GM18505 (cell line): ENCODE results near the gene RGS10.

ENCODE experiments used
- ATAC-seq: cut with Tn5 transposase; IDR thresholded peaks from one replicate; pipeline ENCODE4 v1.9.1; 2021; ENCODE audit not compliant: unreplicated experiment
- POLR2A ChIP-seq: IDR thresholded peaks from 4 replicates; pipeline ENCODE4 v1.6.1; 2011; ENCODE audit warnings: borderline replicate concordance; ENCODE audit not compliant: insufficient read depth, insufficient read length; ENCODE audit errors: extremely low read depth

RGS10 gene

DNA sequence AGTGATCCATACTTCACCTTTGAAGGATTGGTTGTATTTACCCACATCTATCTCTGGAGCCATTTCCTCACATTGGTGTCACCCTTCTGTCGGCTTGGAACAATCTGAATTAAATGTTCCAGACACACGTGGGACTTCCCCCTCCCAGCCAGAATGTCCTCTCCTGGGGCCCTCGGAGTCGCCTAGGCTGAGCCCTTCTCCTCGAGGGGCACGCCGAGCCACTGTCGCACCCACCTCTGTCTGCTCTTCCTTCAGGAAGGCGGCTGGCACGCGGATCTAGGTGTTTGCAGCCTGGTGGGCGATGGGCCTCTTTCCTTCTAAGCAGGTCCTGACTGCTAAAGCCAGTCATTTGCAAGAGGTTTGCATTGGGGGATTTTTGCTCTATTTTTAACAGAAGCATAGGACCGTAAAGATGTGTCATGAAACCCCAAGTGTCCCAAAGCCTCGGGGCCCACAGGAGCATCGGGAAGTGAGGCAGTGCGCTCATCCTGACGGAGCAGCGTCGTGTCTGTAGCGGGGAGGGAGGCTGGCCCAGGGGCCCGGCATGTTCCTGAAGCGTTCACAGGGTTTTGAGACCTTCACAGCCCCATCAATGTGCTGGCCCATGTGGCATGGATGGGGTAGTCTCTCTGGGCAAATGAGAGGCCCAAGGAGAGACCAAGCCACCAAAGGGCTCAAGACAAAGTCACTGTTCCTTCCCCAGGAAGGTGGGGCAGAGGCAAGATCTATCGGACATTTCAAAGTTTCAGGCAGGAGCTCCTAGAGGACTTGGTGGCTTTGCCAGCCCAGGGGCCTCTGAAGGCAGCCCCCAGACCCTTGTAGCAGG lies 86.7 kb downstream of the RGS10 start:
- no peak for ATAC-seq
- TF ChIP-seq POLR2A, result no peak

- ATAC-seq, result no peak
- TF ChIP-seq POLR2A, result no peak
Observed at GRCh38 chr10:119454990-119455389, 87.5 kb downstream of the RGS10 start.

DNA sequence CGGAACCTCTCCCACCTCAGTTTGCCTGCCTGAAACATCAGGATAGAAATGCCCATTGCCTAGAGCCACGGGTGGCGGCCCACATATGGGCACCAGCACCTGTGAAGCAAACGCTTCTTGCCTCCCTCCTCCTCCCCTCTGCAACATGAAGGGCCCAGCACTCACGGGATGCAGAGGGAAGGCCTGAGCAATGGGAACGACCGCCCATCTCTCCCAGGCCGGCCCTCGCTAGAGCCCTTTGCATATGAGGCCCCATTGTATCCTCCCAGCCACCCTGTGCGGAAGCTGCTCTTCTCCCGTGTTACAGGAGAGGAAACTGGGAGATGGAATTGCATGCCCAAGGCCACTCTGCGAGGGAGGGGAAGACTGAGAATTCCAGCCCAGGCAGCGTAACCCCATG lies 88.2 kb downstream of the RGS10 start:
- TF ChIP-seq POLR2A, result no peak
- no peak for ATAC-seq

GRCh38 chr10:119453313-119453712 lies 89.2 kb downstream of the RGS10 start:
- no peak for ATAC-seq
- TF ChIP-seq POLR2A, result no peak

- ATAC-seq, result no peak
- no peak for TF ChIP-seq POLR2A
Observed at GRCh38 chr10:119452396-119452795, 90.1 kb downstream of the RGS10 start.

DNA sequence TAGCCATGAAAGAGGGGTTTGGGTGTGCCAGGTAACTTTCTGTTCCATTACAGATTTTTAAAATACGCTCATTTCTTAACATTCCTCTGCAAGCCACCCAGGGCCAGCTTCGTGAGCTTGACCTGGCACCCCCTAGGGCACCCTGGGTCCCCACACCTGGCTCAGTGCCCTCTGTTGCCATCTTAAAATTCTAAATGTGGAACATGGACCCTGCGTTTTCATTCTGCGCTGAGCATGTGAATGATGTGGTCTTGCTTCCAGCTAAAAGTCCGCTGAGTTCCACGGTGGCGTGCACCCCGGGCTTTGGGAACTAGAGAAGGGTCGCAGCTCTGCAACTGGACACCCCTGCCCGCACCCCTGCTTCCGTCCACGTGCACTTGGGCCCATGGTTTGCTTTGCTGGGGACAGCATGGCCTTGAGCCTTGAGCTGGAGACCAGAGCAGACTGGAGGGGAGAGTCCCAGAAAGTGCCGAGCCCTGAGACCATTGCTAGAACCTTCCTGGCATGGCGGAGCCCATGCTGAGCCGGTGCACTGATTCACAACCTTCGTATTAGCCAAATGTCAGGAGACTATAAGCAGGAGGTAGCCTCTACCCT lies 91.1 kb downstream of the RGS10 start:
- no peak for TF ChIP-seq POLR2A
- no peak for ATAC-seq

DNA sequence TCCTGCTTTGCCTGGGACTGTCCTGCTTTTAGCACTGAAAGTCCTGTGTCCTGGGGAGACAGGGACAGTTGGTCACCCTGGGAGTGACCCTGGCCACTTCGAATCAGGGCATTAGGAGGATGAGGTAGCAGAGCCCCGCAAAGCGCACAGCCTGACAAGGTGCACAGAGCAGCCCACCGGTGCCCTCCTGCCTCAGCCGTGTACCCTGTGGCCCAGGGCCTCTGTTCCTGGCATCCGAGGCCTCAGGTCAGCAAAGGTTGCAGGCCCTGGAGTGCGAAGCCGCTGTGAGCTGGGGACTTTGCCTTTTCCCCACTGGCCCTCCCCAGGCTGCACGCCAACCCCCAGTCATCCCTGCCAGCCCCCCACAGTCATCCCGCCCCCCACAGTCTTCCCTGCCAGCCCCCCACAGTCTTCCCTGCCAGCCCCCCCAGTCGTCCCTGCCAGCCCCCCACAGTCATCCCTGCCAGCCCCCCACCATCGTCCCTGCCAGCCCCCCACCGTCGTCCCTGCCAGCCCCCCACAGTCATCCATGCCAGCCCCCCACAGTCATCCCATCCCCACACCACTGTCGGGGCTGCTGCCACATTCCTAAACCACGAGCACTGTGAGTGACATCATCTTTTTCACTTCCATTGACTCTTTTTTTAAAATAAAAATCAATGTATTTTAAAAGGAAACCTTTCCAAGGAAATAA lies 91.8 kb downstream of the RGS10 start:
- TF ChIP-seq POLR2A, result no peak
- no peak for ATAC-seq
